Measurements from ENCODE around the gene IRX4.
"Not testable (repeated sequence)": the region's sequence is repeated elsewhere in the genome, so short reads cannot be mapped to it uniquely, and the experiment has no call there.

The IRX4 gene

DNA sequence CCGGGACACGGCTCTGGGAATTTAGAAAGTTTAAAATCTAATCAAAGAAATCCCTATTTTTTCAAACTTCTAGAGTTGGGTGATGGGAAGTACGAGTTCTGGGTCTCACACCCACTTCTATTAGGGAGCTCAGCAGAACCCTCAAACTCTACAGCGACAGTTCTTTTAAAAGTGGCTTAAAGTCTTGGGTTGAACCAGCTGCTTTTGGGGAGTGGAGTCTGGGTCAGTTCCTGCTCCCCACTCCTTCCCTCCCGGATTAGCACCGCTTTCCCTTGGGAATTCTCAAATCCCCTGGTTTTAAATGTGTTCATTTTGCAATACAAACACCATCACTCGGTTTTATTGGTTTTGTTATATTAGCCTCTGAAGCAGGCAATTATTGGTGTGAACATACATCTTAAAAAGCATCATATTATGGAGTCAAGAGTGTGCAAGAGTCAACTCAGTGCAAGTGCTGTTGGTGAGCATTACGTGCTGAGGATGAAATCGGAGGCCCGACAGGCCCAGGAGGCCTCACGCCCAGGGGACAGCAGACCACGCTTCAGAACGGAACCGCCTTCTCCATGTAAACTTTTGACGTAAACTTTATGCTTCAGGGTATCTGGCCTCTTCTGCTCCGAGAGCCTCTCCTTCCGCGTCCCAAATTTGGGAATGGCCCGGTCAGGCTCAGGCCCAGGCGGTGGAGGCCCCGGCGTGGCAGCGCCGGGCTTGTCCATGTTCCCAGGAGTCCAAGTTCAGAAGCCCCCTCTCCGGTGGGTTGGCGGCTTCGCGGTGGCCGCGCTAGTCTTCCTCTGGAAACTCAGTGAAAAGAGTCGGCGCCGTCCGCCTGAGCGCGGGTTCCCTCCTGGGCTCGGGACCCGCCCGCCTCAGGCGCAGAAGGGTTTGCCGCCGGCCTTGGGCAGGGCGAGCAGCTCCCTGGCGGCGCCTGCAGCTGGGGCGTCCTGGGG is 5.3 kb downstream of the IRX4 start:
- no peak for DNase-seq (ENCODE audit: low spot score)

DNA sequence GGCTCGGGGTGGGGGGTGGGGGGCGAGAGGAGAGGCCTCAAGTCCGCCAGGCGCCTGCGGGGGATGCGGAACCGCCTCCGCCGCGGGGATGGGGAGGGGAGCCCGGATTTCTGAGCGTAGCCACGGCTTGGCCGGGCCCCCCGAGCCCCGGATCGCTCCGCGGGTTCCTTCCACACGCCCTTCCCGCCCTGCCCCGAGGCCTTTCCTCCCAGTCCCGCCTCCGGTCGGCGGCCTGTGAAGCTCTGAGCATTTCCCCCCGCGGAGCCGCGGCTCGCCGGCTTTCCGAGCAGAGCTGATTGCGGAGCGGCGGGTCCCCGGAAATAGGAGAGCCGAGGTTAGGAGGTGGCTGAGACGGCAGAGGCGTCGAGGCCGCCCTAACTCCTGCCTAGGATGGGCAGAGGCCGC is 6.1 kb downstream of the IRX4 start:
- DNase-seq (ENCODE audit: low spot score), result no peak

DNA sequence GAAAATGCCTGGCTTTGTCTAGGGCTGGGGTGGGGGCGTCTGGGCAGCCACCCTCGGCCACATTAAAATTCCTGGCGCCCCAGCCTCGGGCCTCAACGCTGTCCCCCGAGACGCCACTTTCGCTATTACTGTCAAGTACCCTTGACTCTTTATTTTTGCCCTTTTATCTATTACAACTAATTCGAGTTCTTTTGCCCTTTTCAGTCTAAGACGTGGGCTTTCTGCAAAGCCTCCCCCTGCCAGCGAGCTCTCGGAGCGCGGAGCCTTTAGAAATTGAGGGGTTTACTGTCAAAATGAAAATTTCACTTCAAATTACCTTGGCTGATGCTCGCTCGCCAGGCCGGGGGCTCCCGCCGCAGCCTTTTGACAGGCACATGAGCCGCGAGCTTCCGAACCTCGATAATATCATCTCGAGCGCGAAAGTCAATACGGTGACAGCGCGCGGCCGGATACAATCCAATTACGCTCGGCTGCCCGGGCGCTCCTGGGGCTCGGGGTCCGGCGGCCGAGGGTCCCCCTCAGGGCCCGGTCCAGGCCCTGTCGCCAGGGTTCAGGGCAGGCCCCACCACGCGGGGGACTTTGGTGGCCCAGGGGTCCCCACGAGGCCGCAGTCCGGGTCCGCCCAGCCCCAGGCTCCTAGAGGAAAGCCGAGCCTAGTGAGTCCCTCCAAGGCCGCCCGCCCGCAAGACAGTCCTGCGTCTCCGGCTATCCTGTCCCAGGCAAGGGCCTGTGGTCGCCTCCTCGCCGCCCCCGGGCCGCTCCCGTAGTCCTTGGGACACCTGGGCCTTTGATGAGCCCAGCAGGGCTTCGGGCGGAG is 6.7 kb downstream of the IRX4 start:
- DNase-seq (ENCODE audit: low spot score), result no peak

DNA sequence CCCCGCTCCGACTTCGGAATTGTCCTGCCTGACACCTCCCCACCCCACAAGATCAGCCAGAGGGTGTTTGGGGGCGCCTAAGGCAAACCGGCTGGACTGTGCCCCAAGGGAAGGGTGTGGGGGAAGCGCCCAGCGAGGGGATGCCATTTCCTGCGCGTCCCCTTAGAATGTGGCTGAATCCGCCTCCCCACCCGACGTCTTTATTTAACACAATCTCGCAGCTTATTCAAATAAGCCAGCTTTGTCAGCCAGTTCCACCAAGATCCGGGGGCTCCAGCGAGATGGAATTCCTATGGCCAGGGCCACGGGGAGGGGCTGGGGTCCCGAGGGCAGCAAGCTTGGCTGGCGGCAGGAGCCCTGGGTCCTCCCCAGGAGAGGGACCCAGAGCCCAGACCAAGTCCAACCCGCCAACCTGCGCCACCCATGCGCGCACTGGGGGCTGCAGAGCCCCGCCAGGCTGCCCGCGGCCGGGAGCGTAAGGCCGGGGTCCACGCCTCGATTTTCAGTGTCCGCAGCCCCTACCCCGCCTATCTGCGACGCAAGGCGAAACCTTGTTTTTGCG is 7.4 kb downstream of the IRX4 start:
- no peak for DNase-seq (ENCODE audit: low spot score)

- no peak for DNase-seq (ENCODE audit: low spot score)
Measured at GRCh38 chr5:1874771-1875220, 7.9 kb downstream of the IRX4 start.

- DNase-seq (ENCODE audit: low spot score), result no peak
Measured at GRCh38 chr5:1874348-1874747, 8.4 kb downstream of the IRX4 start.

DNA sequence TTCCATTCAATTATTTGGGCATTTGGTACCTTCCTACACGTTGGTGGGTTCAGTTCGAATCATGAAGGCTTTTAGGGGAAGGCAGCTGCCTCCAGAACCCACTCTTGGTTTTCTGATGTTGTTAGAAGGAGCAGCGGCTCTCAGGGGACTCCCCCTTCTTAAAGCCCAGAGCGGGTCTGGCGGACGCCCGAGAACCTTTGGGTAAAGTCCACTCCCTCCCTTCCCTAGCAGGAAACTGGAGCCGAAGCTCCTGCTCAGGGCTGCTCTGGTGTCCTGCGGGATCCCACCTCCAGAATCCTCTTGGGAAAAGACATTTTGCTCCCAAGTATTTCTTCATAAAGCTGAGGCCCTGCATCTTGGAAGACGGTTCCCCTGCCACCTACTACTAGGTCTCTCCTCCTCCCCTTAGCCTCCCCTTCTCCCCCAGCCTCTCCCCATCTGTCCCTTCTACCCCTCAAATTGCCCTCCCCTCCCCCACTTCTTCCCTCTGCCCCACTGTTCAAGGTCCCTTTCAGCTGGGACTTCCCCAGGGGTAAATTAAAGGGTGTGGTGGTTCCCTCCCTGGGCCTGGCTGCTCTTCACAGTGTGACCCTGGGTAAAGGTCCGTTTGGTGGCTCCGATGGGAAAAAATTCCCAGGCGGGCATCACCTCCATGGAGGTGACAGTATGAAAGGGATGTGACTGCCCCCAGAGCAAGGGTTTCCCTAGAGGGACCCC is 9.3 kb downstream of the IRX4 start:
- DNase-seq (ENCODE audit: low spot score), result no peak

- no peak for DNase-seq (ENCODE audit: low spot score)
Measured at GRCh38 chr5:1871441-1871840, 11.3 kb downstream of the IRX4 start.

DNA sequence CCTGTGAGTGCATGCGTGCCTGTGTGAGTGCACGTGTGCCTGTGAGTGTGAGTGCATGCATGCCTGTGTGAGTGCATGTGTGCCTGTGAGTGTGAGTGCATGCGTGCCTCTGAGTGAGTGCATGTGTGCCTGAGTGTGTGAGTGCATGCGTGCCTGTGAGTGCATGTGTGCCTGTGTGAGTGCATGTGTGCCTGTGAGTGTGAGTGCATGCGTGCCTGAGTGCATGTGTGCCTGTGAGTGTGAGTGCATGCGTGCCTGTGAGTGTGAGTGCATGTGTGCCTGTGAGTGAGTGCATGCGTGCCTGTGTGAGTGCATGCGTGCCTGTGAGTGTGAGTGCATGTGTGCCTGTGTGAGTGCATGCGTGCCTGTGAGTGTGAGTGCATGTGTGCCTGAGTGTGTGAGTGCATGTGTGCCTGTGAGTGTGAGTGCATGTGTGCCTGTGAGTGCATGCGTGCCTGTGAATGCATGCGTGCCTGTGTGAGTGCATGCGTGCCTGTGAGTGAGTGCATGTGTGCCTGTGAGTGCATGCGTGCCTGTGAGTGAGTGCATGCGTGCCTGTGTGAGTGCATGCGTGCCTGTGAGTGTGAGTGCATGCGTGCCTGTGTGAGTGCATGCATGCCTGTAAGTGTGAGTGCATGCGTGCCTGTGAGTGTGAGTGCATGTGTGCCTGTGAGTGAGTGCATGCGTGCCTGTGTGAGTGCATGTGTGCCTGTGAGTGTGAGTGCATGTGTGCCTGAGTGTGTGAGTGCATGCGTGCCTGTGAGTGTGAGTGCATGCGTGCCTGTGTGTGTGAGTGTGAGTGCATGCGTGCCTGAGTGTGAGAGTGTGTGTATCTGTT is 12.1 kb downstream of the IRX4 start:
- DNase-seq (ENCODE audit: low spot score), result not testable (repeated sequence)

- no peak for DNase-seq (ENCODE audit: low spot score)
Measured at GRCh38 chr5:1868886-1869475, 13.7 kb downstream of the IRX4 start.

DNA sequence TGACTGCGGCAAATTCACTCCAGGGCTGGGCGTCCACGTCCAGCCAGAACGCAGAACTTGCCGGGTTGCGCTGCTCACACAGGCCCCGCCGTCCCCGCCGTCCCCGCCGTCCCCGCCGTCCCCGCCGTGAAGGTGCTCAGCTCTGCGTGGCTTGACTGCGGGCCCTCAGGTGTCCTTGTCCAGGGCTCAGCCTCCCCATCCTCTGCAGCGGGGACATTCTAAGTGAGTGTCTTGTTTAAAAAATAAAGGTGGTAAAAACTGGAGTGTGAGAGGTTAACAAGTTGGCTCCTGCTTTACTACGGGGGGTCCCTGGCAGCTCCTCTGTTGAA is 14.9 kb downstream of the IRX4 start:
- DNase-seq (ENCODE audit: low spot score), result no peak

DNA sequence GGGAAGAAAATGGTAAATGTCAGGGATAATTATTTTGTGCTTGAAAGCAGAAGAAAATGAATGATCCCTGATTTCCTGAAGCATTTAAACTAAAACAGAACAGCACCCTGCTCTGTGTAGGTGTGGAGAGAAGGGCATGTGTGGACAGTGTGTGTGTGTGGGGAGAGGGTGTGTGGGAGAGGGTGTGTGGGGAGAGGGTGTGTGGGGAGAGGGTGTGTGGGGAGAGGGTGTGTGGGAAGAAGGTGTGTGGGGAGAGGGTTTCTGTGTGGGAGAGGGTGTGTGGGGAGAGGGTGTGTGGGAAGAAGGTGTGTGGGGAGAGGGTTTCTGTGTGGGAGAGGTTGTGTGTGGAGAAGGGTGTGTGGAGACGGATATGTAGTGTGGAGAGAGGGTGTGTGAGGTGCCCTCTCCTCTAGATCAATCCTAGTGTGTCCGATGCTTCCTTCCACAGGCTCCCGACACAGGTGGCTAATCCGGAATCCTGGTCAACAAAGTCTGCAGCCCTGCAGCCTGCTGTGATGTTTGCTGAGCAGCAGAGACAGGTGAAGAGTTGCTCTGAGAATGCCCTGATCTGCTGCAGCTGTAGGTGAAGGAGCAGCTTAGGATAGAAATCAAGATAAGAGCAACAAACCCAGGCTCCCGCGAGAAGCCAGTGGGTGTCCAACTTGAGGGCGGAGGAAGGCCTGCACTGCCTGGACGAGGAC is 15.5 kb downstream of the IRX4 start:
- DNase-seq (ENCODE audit: low spot score), result no peak

GRCh38 chr5:1865948-1866347 is 16.8 kb downstream of the IRX4 start:
- no peak for DNase-seq (ENCODE audit: low spot score)

- no peak for DNase-seq (ENCODE audit: low spot score)
Measured at GRCh38 chr5:1865486-1865885, 17.2 kb downstream of the IRX4 start.

- DNase-seq (ENCODE audit: low spot score), result no peak
Measured at GRCh38 chr5:1864896-1865440, 17.8 kb downstream of the IRX4 start.

- no peak for DNase-seq (ENCODE audit: low spot score)
Measured at GRCh38 chr5:1860949-1861348, 21.8 kb downstream of the IRX4 start.

DNA sequence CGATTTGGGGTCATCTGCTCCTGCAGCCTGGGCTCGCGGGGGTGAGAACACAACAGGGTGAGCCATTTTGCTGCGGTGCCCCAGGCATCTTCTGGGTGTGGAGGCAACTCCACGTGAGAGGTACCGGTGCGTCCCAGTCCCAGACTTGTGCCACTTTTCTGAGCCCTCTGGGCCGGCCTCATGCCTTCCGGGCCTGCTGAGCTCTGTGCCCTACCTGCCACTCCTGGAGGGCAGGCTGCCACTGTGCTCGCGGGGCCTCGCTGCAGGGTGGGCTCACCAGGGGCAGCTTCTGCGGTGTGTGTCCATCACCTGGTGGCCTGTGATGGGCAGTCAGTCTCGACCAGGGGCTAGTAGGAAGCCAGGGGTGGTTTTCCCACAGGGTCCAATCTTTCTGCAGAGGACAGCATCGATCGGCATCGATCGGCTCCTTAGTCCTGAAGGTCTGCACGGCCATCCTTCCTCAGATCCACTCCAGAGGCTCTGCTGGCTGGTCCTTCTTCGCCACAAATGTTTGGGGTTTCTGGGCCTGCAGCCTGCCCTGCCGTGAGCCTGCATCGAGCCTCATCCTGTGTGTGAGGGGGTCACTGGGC is 22.6 kb downstream of the IRX4 start:
- no peak for DNase-seq (ENCODE audit: low spot score)

DNA sequence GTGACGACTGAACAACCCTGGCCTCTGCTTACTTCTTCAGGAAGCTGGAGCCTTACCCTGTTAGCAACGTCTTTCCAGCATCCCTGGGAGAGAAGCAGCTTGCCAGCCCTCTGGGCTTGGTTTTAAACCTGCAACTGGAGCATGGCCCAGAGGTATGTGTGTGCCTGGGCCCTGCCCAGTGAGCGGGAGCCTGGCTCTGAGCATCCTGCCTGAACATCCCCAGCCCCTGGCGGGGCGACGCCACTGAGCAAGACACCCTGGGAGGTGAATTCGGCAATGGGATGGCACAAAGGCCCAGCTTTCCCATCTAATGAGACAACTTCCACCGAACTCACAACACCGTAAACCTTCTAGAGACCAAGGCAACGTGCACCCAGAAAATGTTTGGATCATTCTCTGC is 23.6 kb downstream of the IRX4 start:
- DNase-seq (ENCODE audit: low spot score), result no peak

DNA sequence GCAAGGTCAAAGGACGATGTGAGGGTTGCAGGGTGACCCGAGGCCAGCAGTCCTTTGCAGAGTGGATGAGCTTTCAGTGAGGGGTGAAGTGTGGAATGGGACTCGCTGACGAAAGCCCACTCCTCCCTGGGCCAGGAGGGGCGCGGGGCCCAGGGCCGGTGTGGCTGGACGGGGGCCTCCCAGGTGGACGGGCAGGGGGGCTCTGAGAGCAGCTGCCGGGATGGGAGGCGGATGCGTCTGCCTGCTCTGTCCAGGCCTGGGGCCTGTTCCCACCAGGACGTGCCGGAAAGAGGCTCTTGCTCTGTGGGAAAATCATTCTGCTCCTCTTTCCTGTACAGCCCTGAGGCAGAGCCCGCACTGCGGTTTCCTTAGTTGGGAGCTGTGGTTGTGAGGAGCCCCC is 24.3 kb downstream of the IRX4 start:
- DNase-seq (ENCODE audit: low spot score), result no peak

DNA sequence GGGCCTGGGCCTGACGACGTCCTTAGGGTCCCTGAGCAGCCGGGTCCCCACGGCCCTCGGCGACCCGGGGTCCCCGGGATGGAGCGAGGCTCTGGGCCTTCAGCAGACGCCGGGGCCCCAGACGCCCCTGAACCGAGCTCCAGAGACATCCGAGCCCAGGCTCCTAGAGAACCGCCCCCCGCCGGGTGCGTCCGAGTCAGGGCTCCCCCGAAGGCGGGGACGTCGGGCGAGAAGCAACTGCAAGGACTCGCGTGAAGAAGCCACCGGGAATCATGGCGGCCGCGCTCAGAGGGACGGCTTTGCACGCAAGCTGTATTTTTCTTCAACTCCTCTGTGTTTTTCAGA is 25.5 kb downstream of the IRX4 start:
- DNase-seq (ENCODE audit: low spot score), result no peak

All from SW480 (cell line).